HCT116 (cell line): ENCODE results near the gene RNF32. TPM values are rescaled to one million over a fixed set of nuclear protein-coding genes. Genes with fewer than 3 reads are reported as not detected.
A peak's percentile ranks its signal among the peaks of the same experiment; 100 is the strongest.

Source experiments
- ATAC-seq: fragments of 200-7000 bp; cut with Tn5 transposase; 2 replicates; pipeline ENCODE4 v1.9.1; 2020; ENCODE audit warnings: mild to moderate bottlenecking, moderate library complexity
- BruUV-seq: library from RNA; stranded (reverse); fragments of 400-500 nt; replicated peaks from 2 replicates; lab custom pipeline; 2021; lab: Mats Ljungman, UMichigan
- CTCF ChIA-PET: fragments of 300-600 bp; sonication (Branson Sonifier 250); formaldehyde crosslinking; loops from one replicate; lab custom pipeline; 2021; ENCODE audit warnings: antibody characterized with exemption; lab: Charles Lee
- POLR2A ChIA-PET: fragments of 300-600, 350-600 bp; sonication (Branson Sonifier 250); formaldehyde crosslinking; loops from one replicate; lab custom pipeline; 2021; ENCODE audit warnings: antibody characterized with exemption; lab: Charles Lee
- RAD21 ChIA-PET, 2 experiments: fragments of 300-600 bp; sonication (Branson Sonifier 250); formaldehyde crosslinking; loops; one replicate each; lab custom pipeline; 2023; ENCODE audit warnings: low total read pairs in 2 of 2; ENCODE audit not compliant: uncharacterized antibody in 2 of 2, unreplicated experiment in 2 of 2, low non-redundant PET in 1 of 2; lab: Charles Lee
- DNase-seq: peaks from one replicate; pipeline ENCODE4 v3.0.0-alpha.2; 2010; ENCODE audit warnings: low read depth, low spot score
- H2AFZ ChIP-seq: fragments of 200-600 bp; shearing (Covaris generic), sonication (generic); 2 replicates; pipeline ENCODE4 v1.6.1; 2017; ENCODE audit warnings: low read depth, mixed run types, mixed read lengths, antibody characterized with exemption, low read length; ENCODE audit not compliant: poor library complexity, severe bottlenecking
- H3K27ac ChIP-seq: 2 replicates; pipeline ENCODE4 v1.5.1; 2012; ENCODE audit warnings: low read depth, low read length
- H3K27me3 ChIP-seq: fragments of 200-600 bp; sonication (generic); 2 replicates; pipeline ENCODE4 v1.6.1; 2016; ENCODE audit warnings: mixed run types, low read length, mixed read lengths; ENCODE audit not compliant: insufficient read depth
- H3K36me3 ChIP-seq, 2 experiments: fragments of 200-500 bp in 1 of 2; fragments of 200-600 bp in 1 of 2; sonication (Bioruptor generic) in 1 of 2; sonication (generic) in 1 of 2; 2 replicates each; pipeline versions ENCODE4 v1.5.1 to v1.6.1; 2014 to 2016; ENCODE audit warnings: low read length in 2 of 2, inconsistent platforms in 1 of 2, mixed read lengths in 1 of 2, mixed run types in 1 of 2; ENCODE audit not compliant: insufficient read depth in 2 of 2, control insufficient read depth in 1 of 2
- H3K4me1 ChIP-seq, 2 experiments: fragments of 200-600 bp in 1 of 2; sonication (generic) in 1 of 2; 2 replicates each; pipeline versions ENCODE4 v1.5.1 to v1.6.1; 2012 to 2017; ENCODE audit warnings: low read length in 2 of 2, inconsistent platforms in 1 of 2, mild to moderate bottlenecking in 1 of 2, mixed read lengths in 1 of 2, mixed run types in 1 of 2, moderate library complexity in 1 of 2; ENCODE audit not compliant: insufficient read depth in 2 of 2, control insufficient read depth in 1 of 2
- H3K4me2 ChIP-seq: fragments of 200-600 bp; sonication (generic); 2 replicates; pipeline ENCODE4 v1.6.1; 2017; ENCODE audit warnings: mixed run types, low read length, mixed read lengths
- H3K4me3 ChIP-seq, 2 experiments: fragments of 200-600 bp in 1 of 2; sonication (generic) in 1 of 2; replicated peaks in 1 of 2; 2 replicates each; pipeline ENCODE4 v1.5.1; 2011 to 2016; ENCODE audit warnings: low read length in 2 of 2, control low read depth in 1 of 2, low read depth in 1 of 2, mild to moderate bottlenecking in 1 of 2, mixed read lengths in 1 of 2, mixed run types in 1 of 2
- H3K79me2 ChIP-seq: fragments of 200-600 bp; sonication (generic); 2 replicates; pipeline ENCODE4 v1.6.1; 2017; ENCODE audit warnings: mild to moderate bottlenecking, mixed run types, low read length, moderate library complexity, mixed read lengths; ENCODE audit not compliant: insufficient read depth
- H3K9ac ChIP-seq: fragments of 200-600 bp; sonication (generic); 2 replicates; pipeline ENCODE4 v1.6.1; 2016; ENCODE audit warnings: low read length, mixed read lengths
- H3K9me2 ChIP-seq: fragments of 200-600 bp; sonication (generic), shearing (Covaris generic); 2 replicates; pipeline ENCODE4 v1.6.1; 2017; ENCODE audit warnings: mixed run types, mild to moderate bottlenecking, moderate library complexity; ENCODE audit not compliant: insufficient read depth
- H3K9me3 ChIP-seq, 2 experiments: fragments of 200-500 bp in 1 of 2; fragments of 200-600 bp in 1 of 2; sonication (Bioruptor generic) in 1 of 2; sonication (generic) in 1 of 2; 2 replicates each; pipeline ENCODE4 v1.6.1; 2014 to 2017; ENCODE audit warnings: low read length in 2 of 2, mixed read lengths in 2 of 2, inconsistent platforms in 1 of 2, low read depth in 1 of 2, mild to moderate bottlenecking in 1 of 2, mixed run types in 1 of 2, moderate library complexity in 1 of 2; ENCODE audit not compliant: control insufficient read depth in 1 of 2, insufficient read depth in 1 of 2
- H4K20me1 ChIP-seq: fragments of 200-600 bp; sonication (generic), shearing (Covaris generic); 2 replicates; pipeline ENCODE4 v1.6.1; 2017; ENCODE audit warnings: mixed run types, mild to moderate bottlenecking, moderate library complexity; ENCODE audit not compliant: insufficient read depth
- CEBPB ChIP-seq: IDR thresholded peaks from 2 replicates; pipeline ENCODE4 v1.6.1; 2012; ENCODE audit warnings: low read depth
- EGR1 ChIP-seq: IDR thresholded peaks from 2 replicates; pipeline ENCODE4 v1.6.1; 2012; ENCODE audit warnings: low read depth
- ELF1 ChIP-seq: IDR thresholded peaks from 2 replicates; pipeline ENCODE4 v1.6.1; 2012; ENCODE audit warnings: low read depth, borderline replicate concordance
- EZH2phosphoT487 ChIP-seq: fragments of 200-600 bp; IDR thresholded peaks from 2 replicates; pipeline ENCODE4 v1.6.1; 2018; ENCODE audit warnings: antibody characterized with exemption, borderline replicate concordance
- JUND ChIP-seq: IDR thresholded peaks from 2 replicates; pipeline ENCODE4 v1.6.1; 2012
- POLR2AphosphoS5 ChIP-seq: IDR thresholded peaks from 2 replicates; pipeline ENCODE4 v1.6.1; 2011; ENCODE audit warnings: mild to moderate bottlenecking, low read depth, low read length, moderate library complexity
- TCF7L2 ChIP-seq: IDR thresholded peaks from 2 replicates; pipeline ENCODE4 v1.7.0; 2011; ENCODE audit warnings: borderline replicate concordance, inconsistent platforms; ENCODE audit not compliant: insufficient read depth, insufficient read length; ENCODE audit errors: extremely low read depth
- YY1 ChIP-seq: IDR thresholded peaks from 2 replicates; pipeline ENCODE4 v1.6.1; 2011; ENCODE audit warnings: low read length, low read depth, moderate library complexity, mild to moderate bottlenecking; ENCODE audit not compliant: insufficient replicate concordance; ENCODE audit errors: extremely low read depth
- intact Hi-C: fragments of 100-400 bp; cut with micrococcal nuclease; formaldehyde crosslinking; loops from 2 replicates; pipeline ENCODE4 v1.10.0; 2022
- total RNA-seq: library from RNA; stranded (reverse); gene quantifications from one replicate; pipeline ENCODE4 v1.2.1, GENCODE V29; 2021; ENCODE audit not compliant: unreplicated experiment
- TF ChIP-seq, protein P1 (sequence below): IDR thresholded peaks from 2 replicates; pipeline ENCODE4 v1.6.1; 2012; ENCODE audit warnings: low read depth
- TF ChIP-seq, protein P2 (sequence below), 3 experiments: fragments of 200-600 bp in 1 of 3; sonication (generic) in 1 of 3; IDR thresholded peaks in 2 of 3; conservative IDR thresholded peaks in 1 of 3; 2 replicates each; pipeline ENCODE4 v1.5.1; 2012 to 2017; ENCODE audit warnings: low read depth in 2 of 3, low read length in 2 of 3, antibody characterized with exemption in 1 of 3, borderline replicate concordance in 1 of 3, control low read depth in 1 of 3, mild to moderate bottlenecking in 1 of 3, mixed read lengths in 1 of 3, mixed run types in 1 of 3, moderate library complexity in 1 of 3; ENCODE audit not compliant: insufficient read depth in 1 of 3
- TF ChIP-seq, protein P3 (sequence below): IDR thresholded peaks from 2 replicates; pipeline ENCODE4 v1.6.1; 2012
- TF ChIP-seq, protein P4 (sequence below): IDR thresholded peaks from 2 replicates; pipeline ENCODE4 v1.6.1; 2012

Gene RNF32
- total RNA-seq, 1 experiment from 2014 or later, result 3.4 TPM

DNA sequence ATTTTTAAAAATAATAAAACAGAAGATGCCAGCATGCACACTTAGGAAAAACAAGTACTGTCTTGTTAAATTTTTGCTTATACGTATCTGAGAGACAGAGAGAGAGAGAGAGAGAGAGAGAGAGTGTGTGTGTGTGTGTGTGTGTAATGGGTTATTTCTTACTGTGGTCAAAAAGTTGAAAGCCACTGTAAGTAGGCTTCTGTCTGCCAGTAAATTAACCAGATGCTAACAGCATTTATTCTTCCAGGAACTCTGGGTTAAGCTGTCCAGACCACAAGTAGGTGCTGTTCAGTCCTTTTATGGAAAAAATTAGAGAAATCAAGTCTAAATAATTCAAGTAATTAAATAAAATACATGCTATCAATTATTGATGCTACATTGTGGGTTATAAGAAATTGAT, 39.7 kb downstream of the RNF32 start:
- TF ChIP-seq ELF1, result no peak
- Histone ChIP-seq H3K9me3 (no peaks in the 10 kb centered on the region), H3K4me1 (no peaks in the 10 kb centered on the region), H3K36me3 (peaks cover 10 to 14% of the 10 kb centered on the region in 2 experiments; a peak in 2 of 4 replicates), H3K27ac (no peak overlapping the region), H4K20me1 (no peaks in the 10 kb centered on the region), H3K9me2 (no peaks in the 10 kb centered on the region), H3K27me3 (no peaks in the 10 kb centered on the region), H3K79me2 (no peaks in the 10 kb centered on the region), H2AFZ (no peak overlapping the region), H3K9ac (no peak overlapping the region), H3K4me2 (no peak overlapping the region), H3K4me3 (no peak overlapping the region)
- intact Hi-C loops, result no loop called here
- no TSS peak for BruUV-seq
- DNase-seq (no peak), ATAC-seq (no peak)
- RAD21 ChIA-PET, result no interaction called here
- CTCF ChIA-PET, result no interaction called here
- POLR2A ChIA-PET, result no interaction called here

DNA sequence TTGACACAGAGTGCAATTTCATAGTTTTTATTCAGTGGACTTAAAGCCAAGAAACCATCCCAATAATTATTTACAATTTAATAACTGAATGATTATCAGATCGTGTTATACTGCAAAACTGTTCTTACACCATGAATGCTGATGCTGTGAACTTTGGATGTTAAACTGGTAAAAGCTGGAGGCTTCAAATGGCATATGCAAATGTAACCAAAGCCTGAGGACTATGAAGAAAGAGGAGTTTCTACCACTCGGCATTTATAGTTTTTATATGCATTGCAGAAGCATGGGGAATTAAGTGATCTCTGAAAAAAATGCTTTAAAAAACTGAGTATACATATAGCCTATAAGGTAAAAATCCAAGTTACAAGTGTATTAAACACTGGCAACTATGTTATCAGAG, 42.4 kb downstream of the RNF32 start:
- H3K4me1 ChIP-seq, result no peaks in the 10 kb centered on the region
- CTCF ChIA-PET, result no interaction called here
- no peaks in the 10 kb centered on the region for H3K9me2 ChIP-seq
- POLR2A ChIA-PET, result no interaction called here
- intact Hi-C loops, result no loop called here
- DNase-seq (no peak), ATAC-seq (no peak)
- H4K20me1 ChIP-seq, result no peaks in the 10 kb centered on the region
- no peak for TF ChIP-seq POLR2AphosphoS5
- no peak for TF ChIP-seq EZH2phosphoT487
- TF ChIP-seq JUND, result no peak
- TF ChIP-seq, protein P1, sequence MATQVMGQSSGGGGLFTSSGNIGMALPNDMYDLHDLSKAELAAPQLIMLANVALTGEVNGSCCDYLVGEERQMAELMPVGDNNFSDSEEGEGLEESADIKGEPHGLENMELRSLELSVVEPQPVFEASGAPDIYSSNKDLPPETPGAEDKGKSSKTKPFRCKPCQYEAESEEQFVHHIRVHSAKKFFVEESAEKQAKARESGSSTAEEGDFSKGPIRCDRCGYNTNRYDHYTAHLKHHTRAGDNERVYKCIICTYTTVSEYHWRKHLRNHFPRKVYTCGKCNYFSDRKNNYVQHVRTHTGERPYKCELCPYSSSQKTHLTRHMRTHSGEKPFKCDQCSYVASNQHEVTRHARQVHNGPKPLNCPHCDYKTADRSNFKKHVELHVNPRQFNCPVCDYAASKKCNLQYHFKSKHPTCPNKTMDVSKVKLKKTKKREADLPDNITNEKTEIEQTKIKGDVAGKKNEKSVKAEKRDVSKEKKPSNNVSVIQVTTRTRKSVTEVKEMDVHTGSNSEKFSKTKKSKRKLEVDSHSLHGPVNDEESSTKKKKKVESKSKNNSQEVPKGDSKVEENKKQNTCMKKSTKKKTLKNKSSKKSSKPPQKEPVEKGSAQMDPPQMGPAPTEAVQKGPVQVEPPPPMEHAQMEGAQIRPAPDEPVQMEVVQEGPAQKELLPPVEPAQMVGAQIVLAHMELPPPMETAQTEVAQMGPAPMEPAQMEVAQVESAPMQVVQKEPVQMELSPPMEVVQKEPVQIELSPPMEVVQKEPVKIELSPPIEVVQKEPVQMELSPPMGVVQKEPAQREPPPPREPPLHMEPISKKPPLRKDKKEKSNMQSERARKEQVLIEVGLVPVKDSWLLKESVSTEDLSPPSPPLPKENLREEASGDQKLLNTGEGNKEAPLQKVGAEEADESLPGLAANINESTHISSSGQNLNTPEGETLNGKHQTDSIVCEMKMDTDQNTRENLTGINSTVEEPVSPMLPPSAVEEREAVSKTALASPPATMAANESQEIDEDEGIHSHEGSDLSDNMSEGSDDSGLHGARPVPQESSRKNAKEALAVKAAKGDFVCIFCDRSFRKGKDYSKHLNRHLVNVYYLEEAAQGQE, result no peak
- no peak for TF ChIP-seq CEBPB
- no peak for TF ChIP-seq YY1
- no peak for TF ChIP-seq EGR1
- TF ChIP-seq, protein P2, sequence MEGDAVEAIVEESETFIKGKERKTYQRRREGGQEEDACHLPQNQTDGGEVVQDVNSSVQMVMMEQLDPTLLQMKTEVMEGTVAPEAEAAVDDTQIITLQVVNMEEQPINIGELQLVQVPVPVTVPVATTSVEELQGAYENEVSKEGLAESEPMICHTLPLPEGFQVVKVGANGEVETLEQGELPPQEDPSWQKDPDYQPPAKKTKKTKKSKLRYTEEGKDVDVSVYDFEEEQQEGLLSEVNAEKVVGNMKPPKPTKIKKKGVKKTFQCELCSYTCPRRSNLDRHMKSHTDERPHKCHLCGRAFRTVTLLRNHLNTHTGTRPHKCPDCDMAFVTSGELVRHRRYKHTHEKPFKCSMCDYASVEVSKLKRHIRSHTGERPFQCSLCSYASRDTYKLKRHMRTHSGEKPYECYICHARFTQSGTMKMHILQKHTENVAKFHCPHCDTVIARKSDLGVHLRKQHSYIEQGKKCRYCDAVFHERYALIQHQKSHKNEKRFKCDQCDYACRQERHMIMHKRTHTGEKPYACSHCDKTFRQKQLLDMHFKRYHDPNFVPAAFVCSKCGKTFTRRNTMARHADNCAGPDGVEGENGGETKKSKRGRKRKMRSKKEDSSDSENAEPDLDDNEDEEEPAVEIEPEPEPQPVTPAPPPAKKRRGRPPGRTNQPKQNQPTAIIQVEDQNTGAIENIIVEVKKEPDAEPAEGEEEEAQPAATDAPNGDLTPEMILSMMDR (IDR thresholded peaks at IDR 0.05 in 2 of 3, conservative IDR thresholded peaks at IDR 0.05 in 1 of 3; ENCODE audit: borderline replicate concordance in 1 of 3, insufficient read depth in 1 of 3, low read depth in 2 of 3, low read length in 2 of 3), result no peak
- TF ChIP-seq, protein P3, sequence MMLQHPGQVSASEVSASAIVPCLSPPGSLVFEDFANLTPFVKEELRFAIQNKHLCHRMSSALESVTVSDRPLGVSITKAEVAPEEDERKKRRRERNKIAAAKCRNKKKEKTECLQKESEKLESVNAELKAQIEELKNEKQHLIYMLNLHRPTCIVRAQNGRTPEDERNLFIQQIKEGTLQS, result no peak
- TF ChIP-seq TCF7L2, result no peak
- TF ChIP-seq, protein P4, sequence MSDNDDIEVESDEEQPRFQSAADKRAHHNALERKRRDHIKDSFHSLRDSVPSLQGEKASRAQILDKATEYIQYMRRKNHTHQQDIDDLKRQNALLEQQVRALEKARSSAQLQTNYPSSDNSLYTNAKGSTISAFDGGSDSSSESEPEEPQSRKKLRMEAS, result no peak
- no peak overlapping the region for H3K9ac ChIP-seq
- TSS peak; percentile 14 for BruUV-seq
- no peak overlapping the region for H2AFZ ChIP-seq
- H3K27me3 ChIP-seq, result no peaks in the 10 kb centered on the region
- H3K79me2 ChIP-seq, result no peaks in the 10 kb centered on the region
- H3K9me3 ChIP-seq, result no peaks in the 10 kb centered on the region
- H3K27ac ChIP-seq, result no peak overlapping the region
- no peak overlapping the region for H3K4me3 ChIP-seq
- H3K36me3 ChIP-seq, result peaks cover 8 to 11% of the 10 kb centered on the region in 2 experiments; a peak in 2 of 4 replicates
- H3K4me2 ChIP-seq, result no peak overlapping the region
- RAD21 ChIA-PET, result no interaction called here
